ENCODE data around the gene ADAM33.

DNA sequence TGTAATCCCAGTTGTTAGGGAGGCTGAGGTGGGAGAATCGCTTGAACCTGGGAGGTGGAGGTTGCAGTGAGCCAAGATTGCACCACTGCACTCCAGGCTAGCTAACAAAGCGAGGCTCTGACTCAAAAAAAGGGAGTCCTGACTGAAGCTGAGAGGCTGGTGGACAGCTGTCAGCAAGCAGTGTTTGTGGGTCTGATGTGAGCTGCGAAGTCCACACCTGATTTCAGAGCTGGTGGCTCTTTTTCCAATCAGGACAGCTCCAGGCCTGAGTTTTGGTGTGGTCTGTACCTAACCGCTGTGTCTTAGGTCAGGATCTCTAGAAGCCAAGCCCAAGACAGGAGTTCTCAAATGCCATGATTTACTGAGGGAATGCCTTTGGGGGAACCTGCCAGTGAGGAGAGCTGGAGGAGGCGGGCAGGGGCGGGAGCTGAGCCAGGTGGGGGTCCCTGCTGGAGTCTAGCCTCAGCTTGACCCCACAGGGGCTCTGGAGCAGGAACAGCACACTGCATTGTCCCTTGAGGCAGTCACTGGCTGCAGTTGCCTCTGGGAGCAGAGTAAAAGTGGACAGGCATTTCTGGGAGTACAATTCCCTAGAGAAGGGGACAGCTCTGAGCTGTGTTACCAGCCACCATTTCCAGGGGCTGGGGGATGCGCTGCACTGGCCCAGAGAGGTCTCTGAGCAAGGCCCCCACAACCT lies 23.6 kb downstream of the ADAM33 start:
- TF ChIP-seq POLR2AphosphoS5 (IDR thresholded peaks at IDR 0.05; ENCODE audit: low read depth, low read length) (no peak), POLR2A (IDR thresholded peaks at IDR 0.05; ENCODE audit: low read depth, low read length) (no peak)

Data from GM12891 (cell line).